ENCODE data around the gene KRT85. TPM values are rescaled to one million over a fixed set of nuclear protein-coding genes. Genes with fewer than 3 reads are reported as not detected.

KRT85 gene
- total and polyA plus RNA-seq, 2 of the 13 experiments (the other 11 are each of a cell fraction or from before 2014, with no cell fraction given): not detected

- TF ChIP-seq, protein P1, sequence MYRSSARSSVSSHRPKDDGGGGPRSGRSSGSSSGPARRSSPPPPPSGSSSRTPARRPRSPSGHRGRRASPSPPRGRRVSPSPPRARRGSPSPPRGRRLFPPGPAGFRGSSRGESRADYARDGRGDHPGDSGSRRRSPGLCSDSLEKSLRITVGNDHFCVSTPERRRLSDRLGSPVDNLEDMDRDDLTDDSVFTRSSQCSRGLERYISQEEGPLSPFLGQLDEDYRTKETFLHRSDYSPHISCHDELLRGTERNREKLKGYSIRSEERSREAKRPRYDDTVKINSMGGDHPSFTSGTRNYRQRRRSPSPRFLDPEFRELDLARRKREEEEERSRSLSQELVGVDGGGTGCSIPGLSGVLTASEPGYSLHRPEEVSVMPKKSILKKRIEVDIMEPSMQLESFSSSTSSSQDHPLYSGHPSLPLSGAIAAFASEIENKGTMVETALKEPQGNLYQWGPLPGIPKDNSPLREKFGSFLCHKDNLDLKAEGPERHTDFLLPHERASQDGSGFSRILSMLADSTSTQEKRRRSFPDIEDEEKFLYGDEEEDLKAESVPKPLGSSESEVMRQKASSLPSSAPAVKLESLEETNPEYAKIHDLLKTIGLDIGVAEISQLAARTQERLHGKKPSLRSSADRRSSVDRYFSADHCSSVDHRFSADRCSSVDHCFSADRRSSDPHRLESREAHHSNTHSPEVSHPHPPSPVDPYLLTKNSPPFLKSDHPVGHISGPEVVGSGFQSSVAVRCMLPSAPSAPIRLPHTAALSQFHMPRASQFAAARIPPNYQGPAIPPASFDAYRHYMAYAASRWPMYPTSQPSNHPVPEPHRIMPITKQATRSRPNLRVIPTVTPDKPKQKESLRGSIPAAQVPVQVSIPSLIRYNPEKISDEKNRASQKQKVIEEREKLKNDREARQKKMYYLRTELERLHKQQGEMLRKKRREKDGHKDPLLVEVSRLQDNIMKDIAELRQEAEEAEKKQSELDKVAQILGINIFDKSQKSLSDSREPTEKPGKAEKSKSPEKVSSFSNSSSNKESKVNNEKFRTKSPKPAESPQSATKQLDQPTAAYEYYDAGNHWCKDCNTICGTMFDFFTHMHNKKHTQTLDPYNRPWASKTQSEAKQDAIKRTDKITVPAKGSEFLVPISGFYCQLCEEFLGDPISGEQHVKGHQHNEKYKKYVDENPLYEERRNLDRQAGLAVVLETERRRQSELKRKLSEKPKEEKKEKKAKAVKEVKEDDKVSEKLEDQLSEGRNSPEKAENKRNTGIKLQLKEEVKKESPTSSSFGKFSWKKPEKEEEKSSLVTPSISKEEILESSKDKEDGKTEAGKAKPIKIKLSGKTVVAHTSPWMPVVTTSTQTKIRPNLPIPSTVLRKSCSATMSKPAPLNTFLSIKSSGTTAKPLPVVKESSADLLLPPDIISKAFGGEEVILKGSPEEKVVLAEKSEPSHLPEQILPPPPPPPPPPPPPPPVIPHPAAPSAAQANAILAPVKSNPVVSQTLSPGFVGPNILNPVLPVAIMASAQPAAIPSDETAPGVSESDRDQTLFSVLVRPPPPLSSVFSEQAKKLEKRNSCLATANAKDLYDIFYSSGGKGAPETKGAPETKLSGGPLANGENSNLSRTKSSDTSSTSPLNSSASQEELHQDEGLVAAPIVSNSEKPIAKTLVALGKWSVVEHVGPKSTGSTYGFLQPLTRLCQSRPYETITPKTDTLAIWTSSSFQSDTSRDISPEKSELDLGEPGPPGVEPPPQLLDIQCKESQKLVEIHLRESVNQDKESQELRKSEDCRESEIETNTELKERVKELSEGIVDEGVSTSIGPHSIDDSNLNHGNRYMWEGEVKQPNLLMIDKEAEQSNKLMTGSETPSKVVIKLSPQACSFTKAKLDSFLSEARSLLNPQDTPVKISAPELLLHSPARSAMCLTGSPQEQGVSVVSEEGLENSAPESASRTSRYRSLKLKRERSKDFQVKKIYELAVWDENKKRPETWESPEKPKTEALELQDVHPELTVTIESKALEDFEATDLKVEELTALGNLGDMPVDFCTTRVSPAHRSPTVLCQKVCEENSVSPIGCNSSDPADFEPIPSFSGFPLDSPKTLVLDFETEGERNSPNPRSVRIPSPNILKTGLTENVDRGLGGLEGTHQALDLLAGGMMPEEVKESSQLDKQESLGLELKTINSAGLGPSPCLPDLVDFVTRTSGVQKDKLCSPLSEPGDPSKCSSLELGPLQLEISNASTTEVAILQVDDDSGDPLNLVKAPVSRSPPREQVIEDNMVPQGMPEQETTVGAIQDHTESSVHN (CRISPR knock-in tag; IDR thresholded peaks at IDR 0.05): no peak
- no peak for TF ChIP-seq WIZ (CRISPR knock-in tag; IDR thresholded peaks at IDR 0.05)
- no peak for TF ChIP-seq IRX3 (CRISPR knock-in tag; IDR thresholded peaks at IDR 0.05; ENCODE audit: borderline replicate concordance, low read depth)
- TF ChIP-seq, protein P2, sequence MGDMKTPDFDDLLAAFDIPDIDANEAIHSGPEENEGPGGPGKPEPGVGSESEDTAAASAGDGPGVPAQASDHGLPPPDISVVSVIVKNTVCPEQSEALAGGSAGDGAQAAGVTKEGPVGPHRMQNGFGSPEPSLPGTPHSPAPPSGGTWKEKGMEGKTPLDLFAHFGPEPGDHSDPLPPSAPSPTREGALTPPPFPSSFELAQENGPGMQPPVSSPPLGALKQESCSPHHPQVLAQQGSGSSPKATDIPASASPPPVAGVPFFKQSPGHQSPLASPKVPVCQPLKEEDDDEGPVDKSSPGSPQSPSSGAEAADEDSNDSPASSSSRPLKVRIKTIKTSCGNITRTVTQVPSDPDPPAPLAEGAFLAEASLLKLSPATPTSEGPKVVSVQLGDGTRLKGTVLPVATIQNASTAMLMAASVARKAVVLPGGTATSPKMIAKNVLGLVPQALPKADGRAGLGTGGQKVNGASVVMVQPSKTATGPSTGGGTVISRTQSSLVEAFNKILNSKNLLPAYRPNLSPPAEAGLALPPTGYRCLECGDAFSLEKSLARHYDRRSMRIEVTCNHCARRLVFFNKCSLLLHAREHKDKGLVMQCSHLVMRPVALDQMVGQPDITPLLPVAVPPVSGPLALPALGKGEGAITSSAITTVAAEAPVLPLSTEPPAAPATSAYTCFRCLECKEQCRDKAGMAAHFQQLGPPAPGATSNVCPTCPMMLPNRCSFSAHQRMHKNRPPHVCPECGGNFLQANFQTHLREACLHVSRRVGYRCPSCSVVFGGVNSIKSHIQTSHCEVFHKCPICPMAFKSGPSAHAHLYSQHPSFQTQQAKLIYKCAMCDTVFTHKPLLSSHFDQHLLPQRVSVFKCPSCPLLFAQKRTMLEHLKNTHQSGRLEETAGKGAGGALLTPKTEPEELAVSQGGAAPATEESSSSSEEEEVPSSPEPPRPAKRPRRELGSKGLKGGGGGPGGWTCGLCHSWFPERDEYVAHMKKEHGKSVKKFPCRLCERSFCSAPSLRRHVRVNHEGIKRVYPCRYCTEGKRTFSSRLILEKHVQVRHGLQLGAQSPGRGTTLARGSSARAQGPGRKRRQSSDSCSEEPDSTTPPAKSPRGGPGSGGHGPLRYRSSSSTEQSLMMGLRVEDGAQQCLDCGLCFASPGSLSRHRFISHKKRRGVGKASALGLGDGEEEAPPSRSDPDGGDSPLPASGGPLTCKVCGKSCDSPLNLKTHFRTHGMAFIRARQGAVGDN (CRISPR knock-in tag; IDR thresholded peaks at IDR 0.05): no peak
- TF ChIP-seq SCMH1 (CRISPR knock-in tag; IDR thresholded peaks at IDR 0.05; ENCODE audit: borderline replicate concordance): no peak
Measured at GRCh38 chr12:52405922-52406385, 38.7 kb upstream of the KRT85 start, which contains the start of gene KRT82 (continued).
